HUES6 (cell line): Measurements from ENCODE around the gene CD302.
"Not testable (repeated sequence)": the region's sequence is repeated elsewhere in the genome, so short reads cannot be mapped to it uniquely, and the experiment has no call there.

ENCODE experiments used
- H3K27ac ChIP-seq: 2 replicates; pipeline ENCODE4 v1.7.0; 2013; ENCODE audit warnings: low read depth, mild to moderate bottlenecking, low read length, inconsistent platforms
- H3K27me3 ChIP-seq: 2 replicates; pipeline ENCODE4 v1.6.1; 2013; ENCODE audit warnings: low read length; ENCODE audit not compliant: control insufficient read depth, insufficient read depth
- H3K36me3 ChIP-seq: 2 replicates; pipeline ENCODE4 v1.6.1; 2013; ENCODE audit warnings: low read length; ENCODE audit not compliant: control insufficient read depth, insufficient read depth
- H3K4me1 ChIP-seq: 2 replicates; pipeline ENCODE4 v1.6.1; 2013; ENCODE audit warnings: low read length; ENCODE audit not compliant: control insufficient read depth, insufficient read depth
- H3K4me3 ChIP-seq: 2 replicates; pipeline ENCODE4 v1.5.1; 2013; ENCODE audit warnings: low read depth, low read length
- H3K9ac ChIP-seq: one replicate; pipeline ENCODE4 v1.6.1; 2013; ENCODE audit warnings: mild to moderate bottlenecking, low read length
- H3K9me3 ChIP-seq: 2 replicates; pipeline ENCODE4 v1.6.1; 2013; ENCODE audit warnings: low read depth, low read length; ENCODE audit not compliant: control insufficient read depth, insufficient read depth

Gene CD302

GRCh38 chr2:159728629-159729028 lies 69.4 kb downstream of the CD302 start:
- H3K36me3 ChIP-seq = peaks cover 68% of the 10 kb centered on the region
- H3K9me3 ChIP-seq = peaks cover 4% of the 10 kb centered on the region; the same call in 1 of the 2 replicates
- H3K4me1 ChIP-seq = no peaks in the 10 kb centered on the region
- H3K27ac ChIP-seq = no peak overlapping the region
- H3K9ac ChIP-seq = no peak overlapping the region
- H3K4me3 ChIP-seq = no peak overlapping the region
- H3K27me3 ChIP-seq = no peaks in the 10 kb centered on the region

- Histone ChIP-seq H3K4me3 (no peak overlapping the region), H3K36me3 (peaks cover 68% of the 10 kb centered on the region), H3K27ac (no peak overlapping the region), H3K9ac (no peak overlapping the region), H3K9me3 (peaks cover 9% of the 10 kb centered on the region; the same call in 1 of the 2 replicates), H3K27me3 (no peaks in the 10 kb centered on the region), H3K4me1 (no peaks in the 10 kb centered on the region)
These were observed 72.3 kb downstream of the CD302 start for GRCh38 chr2:159725713-159726112.

- H3K27ac ChIP-seq, H3K9ac ChIP-seq, H3K27me3 ChIP-seq, H3K4me1 ChIP-seq, H3K4me3 ChIP-seq, H3K9me3 ChIP-seq: not testable (repeated sequence)
- H3K36me3 ChIP-seq = peaks cover 68% of the 10 kb centered on the region
These were observed 73.0 kb downstream of the CD302 start for GRCh38 chr2:159724795-159725572.

GRCh38 chr2:159722580-159722979 lies 75.4 kb downstream of the CD302 start:
- no peaks in the 10 kb centered on the region for H3K27me3 ChIP-seq
- no peak overlapping the region for H3K27ac ChIP-seq
- no peaks in the 10 kb centered on the region; the same call in 1 of the 2 replicates for H3K4me1 ChIP-seq
- H3K9me3 ChIP-seq = peaks cover 9% of the 10 kb centered on the region; the same call in 1 of the 2 replicates
- H3K36me3 ChIP-seq = peaks cover 69% of the 10 kb centered on the region
- H3K4me3 ChIP-seq = no peak overlapping the region
- no peak overlapping the region for H3K9ac ChIP-seq

DNA sequence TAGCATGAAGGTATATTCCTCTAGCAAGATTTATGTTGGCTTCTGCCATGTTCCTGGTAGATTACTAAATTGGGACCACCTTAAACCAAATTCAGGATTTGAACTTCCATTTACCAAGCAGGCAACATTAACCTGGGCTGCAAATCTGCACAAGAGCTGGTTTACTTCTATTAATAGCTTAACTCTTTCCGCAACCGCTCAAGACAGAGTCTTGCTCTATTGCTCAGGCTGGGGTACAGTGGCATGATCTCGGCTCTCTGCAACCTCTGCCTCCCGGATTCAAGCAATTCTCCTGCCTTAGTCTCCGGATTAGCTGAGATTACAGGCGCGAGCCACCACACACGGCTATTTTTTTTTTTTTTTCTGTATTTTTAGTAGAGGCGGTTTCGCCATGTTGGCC lies 77.3 kb downstream of the CD302 start:
- Histone ChIP-seq H3K27ac (no peak overlapping the region), H3K27me3 (no peaks in the 10 kb centered on the region), H3K9me3 (peaks cover 9% of the 10 kb centered on the region; the same call in 1 of the 2 replicates), H3K36me3 (peaks cover 77% of the 10 kb centered on the region), H3K4me3 (no peak overlapping the region), H3K9ac (no peak overlapping the region), H3K4me1 (no peaks in the 10 kb centered on the region; the same call in 1 of the 2 replicates)
